ENCODE results near the gene UVRAG.

DNA sequence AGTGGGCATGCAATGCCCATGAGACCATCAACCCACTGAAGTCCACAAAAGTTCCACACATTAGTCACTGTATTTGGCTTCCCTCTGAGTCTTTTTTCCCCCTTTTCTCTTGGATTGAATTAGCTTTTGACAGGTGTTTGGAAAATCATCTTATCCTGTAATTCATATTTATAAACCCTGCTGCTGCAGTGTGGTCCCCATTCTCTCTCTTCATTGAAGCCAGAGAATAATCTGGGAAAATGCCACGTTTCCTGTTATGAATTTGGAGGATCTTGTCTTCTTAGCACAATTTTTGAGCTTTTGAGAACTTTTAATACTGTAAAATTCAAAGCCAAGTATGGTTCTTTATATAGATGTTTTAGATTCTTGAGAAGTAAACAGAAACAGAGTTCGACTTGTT is 84.8 kb downstream of the UVRAG start:
- TF ChIP-seq, protein P1, sequence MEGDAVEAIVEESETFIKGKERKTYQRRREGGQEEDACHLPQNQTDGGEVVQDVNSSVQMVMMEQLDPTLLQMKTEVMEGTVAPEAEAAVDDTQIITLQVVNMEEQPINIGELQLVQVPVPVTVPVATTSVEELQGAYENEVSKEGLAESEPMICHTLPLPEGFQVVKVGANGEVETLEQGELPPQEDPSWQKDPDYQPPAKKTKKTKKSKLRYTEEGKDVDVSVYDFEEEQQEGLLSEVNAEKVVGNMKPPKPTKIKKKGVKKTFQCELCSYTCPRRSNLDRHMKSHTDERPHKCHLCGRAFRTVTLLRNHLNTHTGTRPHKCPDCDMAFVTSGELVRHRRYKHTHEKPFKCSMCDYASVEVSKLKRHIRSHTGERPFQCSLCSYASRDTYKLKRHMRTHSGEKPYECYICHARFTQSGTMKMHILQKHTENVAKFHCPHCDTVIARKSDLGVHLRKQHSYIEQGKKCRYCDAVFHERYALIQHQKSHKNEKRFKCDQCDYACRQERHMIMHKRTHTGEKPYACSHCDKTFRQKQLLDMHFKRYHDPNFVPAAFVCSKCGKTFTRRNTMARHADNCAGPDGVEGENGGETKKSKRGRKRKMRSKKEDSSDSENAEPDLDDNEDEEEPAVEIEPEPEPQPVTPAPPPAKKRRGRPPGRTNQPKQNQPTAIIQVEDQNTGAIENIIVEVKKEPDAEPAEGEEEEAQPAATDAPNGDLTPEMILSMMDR (IDR thresholded peaks at IDR 0.05), result no peak
- no peak for TF ChIP-seq EZH2phosphoT487 (IDR thresholded peaks at IDR 0.05)

Measured in neural progenitor cell (in vitro differentiated cells).